ENCODE measurements around the gene FXYD7. TPM values are rescaled to one million over a fixed set of nuclear protein-coding genes. Genes with fewer than 3 reads are reported as not detected.
A peak's percentile ranks its signal among the peaks of the same experiment; 100 is the strongest.

The FXYD7 gene
- total RNA-seq, 1 experiment from 2014 or later = 0.71 TPM

DNA sequence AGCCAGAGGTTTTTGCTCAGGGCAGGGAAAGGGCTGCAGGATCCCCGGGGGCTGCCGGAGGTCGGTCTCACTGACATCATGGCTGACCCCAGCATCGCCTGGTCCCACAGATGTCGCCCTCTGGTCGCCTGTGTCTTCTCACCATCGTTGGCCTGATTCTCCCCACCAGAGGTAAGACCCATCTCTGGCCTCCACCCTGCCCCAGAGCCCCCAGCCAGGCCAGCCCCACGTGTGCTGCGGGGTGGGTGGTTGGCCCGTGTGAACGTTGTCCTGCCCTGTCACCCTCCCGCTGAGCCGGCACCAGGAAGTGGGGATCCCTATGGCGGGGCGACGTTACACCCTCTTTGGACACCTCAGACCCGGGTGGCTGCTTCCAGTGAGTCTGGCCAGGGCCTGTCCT, 12.4 kb downstream of the FXYD7 start (continued):
- TF ChIP-seq REST (IDR thresholded peaks at IDR 0.05; ENCODE audit: low read depth) = no peak

DNA sequence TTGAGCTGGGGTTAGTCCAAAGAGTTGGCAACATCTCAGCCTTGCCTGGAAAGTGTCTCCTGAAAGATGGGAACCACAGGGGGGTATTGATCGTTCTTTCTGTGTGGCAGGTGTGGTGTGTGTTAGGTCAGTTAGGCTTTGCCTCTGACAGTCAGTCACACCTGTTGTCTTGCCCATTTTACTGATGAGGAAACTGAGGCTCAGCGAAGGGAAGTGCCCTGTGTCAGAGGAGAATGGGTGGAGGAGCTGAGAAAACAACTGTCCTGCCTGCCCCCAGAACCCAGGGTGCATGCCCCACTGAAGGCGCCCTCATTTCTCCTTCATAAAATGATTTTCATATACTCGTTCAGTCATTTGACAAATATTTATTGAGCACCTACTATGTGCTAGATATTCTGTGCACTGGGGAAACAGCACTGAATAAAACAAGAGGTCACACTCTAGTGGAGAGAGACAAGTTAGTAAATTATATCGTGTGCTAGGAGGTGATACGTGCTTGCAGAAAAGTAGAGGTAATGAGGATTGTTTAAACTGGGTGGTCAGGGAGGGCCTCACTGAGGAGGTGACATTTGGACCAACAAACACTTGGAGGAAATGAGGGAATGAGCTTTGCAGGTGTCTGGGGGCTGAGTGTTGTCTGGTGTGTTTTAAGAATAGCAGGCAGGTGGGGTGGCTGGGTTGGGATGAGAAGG, 13.1 kb downstream of the FXYD7 start:
- peaks cover 9 to 41% of the 10 kb centered on the region in 2 experiments for H3K36me3 ChIP-seq (ENCODE audit: control insufficient read depth in 1 of 2, insufficient read depth in 2 of 2, low read length in 2 of 2)
- intact Hi-C loops (cut with micrococcal nuclease) = no loop called here
- no peak overlapping the region for H2AFZ ChIP-seq (ENCODE audit: low read depth, low read length, poor library complexity, severe bottlenecking)
- CTCF ChIA-PET = no interaction called here
- H3K9ac ChIP-seq (ENCODE audit: low read length) = peak overlapping the region; percentile 93
- no peaks in the 10 kb centered on the region for H4K20me1 ChIP-seq (ENCODE audit: insufficient read depth)
- POLR2A ChIA-PET = no interaction called here
- H3K9me2 ChIP-seq (ENCODE audit: insufficient read depth) = no peaks in the 10 kb centered on the region
- H3K27me3 ChIP-seq (ENCODE audit: insufficient read depth, low read length) = no peaks in the 10 kb centered on the region
- H3K4me3 ChIP-seq (replicated peaks in 1 of 2; ENCODE audit: low read depth in 1 of 2, low read length in 2 of 2) = peak overlapping the region; percentile 75 to 95
- ATAC-seq (no peak), DNase-seq (ENCODE audit: low read depth, low spot score) (no peak)
- peak overlapping the region; percentile 98 for H3K4me2 ChIP-seq (ENCODE audit: low read length)
- TF ChIP-seq, protein P1, sequence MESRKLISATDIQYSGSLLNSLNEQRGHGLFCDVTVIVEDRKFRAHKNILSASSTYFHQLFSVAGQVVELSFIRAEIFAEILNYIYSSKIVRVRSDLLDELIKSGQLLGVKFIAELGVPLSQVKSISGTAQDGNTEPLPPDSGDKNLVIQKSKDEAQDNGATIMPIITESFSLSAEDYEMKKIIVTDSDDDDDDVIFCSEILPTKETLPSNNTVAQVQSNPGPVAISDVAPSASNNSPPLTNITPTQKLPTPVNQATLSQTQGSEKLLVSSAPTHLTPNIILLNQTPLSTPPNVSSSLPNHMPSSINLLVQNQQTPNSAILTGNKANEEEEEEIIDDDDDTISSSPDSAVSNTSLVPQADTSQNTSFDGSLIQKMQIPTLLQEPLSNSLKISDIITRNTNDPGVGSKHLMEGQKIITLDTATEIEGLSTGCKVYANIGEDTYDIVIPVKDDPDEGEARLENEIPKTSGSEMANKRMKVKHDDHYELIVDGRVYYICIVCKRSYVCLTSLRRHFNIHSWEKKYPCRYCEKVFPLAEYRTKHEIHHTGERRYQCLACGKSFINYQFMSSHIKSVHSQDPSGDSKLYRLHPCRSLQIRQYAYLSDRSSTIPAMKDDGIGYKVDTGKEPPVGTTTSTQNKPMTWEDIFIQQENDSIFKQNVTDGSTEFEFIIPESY (IDR thresholded peaks at IDR 0.05; ENCODE audit: extremely low read depth, insufficient replicate concordance, low read length) = no peak
- TF ChIP-seq POLR2AphosphoS5 (IDR thresholded peaks at IDR 0.05; ENCODE audit: low read depth, low read length) (no peak), TCF7L2 (IDR thresholded peaks at IDR 0.05; ENCODE audit: borderline replicate concordance, extremely low read depth, insufficient read depth, insufficient read length) (no peak), EZH2 (IDR thresholded peaks at IDR 0.05) (no peak), POLR2A (IDR thresholded peaks at IDR 0.05; ENCODE audit: borderline replicate concordance, extremely low read depth, insufficient read depth, insufficient read length) (no peak)
- H3K27ac ChIP-seq (ENCODE audit: low read depth, low read length) = no peak overlapping the region; the same call in 1 of the 2 replicates
- TSS peak; percentile 40 for BruUV-seq (replicated peaks)
- H3K79me2 ChIP-seq (ENCODE audit: insufficient read depth, low read length) = peaks cover 30% of the 10 kb centered on the region; the same call in 1 of the 2 replicates
- H3K4me1 ChIP-seq (ENCODE audit: control insufficient read depth in 1 of 2, insufficient read depth in 2 of 2, low read length in 2 of 2) = peaks cover 8 to 42% of the 10 kb centered on the region in 2 experiments
- RAD21 ChIA-PET (ENCODE audit: low non-redundant PET in 1 of 2, low total read pairs in 2 of 2, uncharacterized antibody in 2 of 2, unreplicated experiment in 2 of 2) = no interaction called here
- H3K9me3 ChIP-seq (ENCODE audit: control insufficient read depth in 1 of 2, insufficient read depth in 1 of 2, low read depth in 1 of 2, low read length in 2 of 2) = no peaks in the 10 kb centered on the region

Data from HCT116 (cell line).